T-helper 1 cell treated with Interleukin-12 subunit alpha and Interleukin-12 subunit beta and Interleukin-4 antibody, amounts not matched to agents 30 ng/mL and 1 ng/mL, for 36 hours (primary cell): ENCODE results near the gene NPEPL1. TPM values are rescaled to one million over a fixed set of nuclear protein-coding genes. Genes with fewer than 3 reads are reported as not detected.
"Not testable (repeated sequence)": the region's sequence is repeated elsewhere in the genome, so short reads cannot be mapped to it uniquely, and the experiment has no call there.

Experiments used
- intact Hi-C: fragments of 100-400 bp; cut with micrococcal nuclease; formaldehyde crosslinking; loops from one replicate; pipeline ENCODE4 v1.15.1; 2024
- total RNA-seq: library from RNA; stranded (reverse); gene quantifications from 2 replicates; pipeline ENCODE4 v1.2.3, GENCODE V29; 2022

Gene NPEPL1
- total RNA-seq, 1 donor from 2014 or later, result 27.4 TPM

DNA sequence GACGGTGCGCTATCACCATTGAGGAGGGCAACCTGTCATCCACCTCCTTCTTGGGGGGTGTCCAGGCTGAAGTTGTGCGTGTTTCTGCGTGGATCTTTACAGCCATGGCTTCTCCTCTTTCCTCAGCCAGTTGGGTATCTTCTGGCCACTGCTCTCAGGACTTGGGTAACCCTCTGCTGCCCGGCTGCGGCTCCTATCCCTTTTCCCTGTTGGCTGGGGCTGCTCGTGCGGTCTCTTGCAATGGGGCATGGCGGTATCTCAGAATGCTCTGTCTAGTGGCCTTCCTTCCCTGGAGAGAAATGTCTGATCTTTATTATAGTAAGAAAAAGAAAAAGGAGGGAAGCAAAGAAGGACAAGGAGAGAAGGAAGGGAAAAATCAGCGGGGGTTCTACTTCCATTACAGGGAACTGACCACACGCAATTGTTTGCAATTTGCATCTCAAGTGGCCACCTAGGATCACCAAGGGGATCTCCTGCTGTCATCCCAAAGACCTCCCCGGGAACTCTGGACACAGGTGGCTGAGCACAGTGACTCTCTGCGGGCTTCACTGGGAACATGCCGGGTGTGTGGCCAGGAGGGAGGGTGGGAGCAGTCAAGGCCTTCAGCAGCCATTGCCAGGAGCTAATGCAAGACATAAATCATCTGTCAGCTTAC is 60.8 kb downstream of the NPEPL1 start:
- intact Hi-C loops, result no loop called here

DNA sequence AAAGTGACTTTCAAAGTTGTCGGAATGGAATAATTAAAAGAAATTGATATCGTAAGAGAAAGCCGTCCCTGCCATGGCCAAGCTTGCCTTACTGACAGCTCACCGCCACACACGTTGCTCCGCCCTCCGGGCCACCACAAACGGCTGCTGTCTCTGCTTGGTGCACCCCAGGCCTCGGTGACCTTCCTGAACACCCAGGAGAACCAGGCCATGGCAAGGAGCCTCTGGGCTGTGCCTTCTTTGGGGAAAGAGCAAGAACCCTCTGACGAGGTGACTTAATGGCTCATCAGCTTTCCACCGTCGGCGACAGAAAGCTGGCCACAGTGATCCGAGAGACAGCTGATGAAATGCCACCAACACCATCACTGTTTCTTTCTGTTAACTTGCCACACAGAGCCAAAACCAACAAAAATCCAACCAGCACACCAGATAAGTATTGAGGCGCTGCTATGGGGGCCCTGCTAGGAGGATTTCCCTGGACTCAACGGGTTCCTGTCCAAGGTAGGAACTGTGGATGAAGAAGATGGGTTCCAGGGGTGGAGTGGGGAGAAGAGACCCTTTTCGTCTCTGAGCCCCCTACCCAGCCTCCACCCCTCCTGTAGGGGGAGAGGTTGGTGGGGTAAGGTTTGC is 61.4 kb downstream of the NPEPL1 start:
- intact Hi-C loops, result no loop called here

GRCh38 chr20:58754584-58754983 is 62.0 kb downstream of the NPEPL1 start:
- intact Hi-C loops, result no loop called here

GRCh38 chr20:58755062-58755697 is 62.6 kb downstream of the NPEPL1 start:
- intact Hi-C loops, result no loop called here

DNA sequence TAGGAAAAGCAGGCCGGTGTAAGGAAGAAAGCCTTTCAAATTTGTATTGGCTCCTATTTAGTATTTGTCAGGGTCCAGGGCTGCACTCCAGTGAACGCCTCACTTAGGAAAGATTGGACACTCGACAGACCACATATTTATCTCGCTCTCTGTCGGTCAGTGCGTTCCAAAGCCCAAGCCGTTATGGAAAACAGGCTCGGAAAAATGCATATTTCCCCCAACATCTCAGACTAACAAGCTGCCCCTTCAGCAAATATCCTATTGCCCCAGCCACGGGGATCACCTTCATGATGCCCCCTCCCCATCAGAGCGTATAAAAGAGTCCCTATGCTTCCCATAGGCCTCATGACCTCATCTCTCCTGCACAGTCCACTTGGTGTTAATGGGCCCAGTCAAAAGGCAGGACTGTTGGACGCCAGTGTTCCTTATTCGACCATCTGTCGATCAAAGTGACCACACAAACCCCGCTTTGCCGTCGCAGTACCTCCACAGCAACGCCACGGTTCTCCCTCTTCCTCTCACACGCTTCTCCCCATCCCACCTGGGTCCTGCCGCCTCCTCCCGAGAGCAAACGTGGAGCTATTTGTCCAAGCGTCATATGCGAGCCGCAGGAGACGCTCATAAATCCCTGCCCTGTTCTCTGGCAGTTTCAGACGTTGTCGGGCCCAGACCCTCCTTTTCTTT is 63.3 kb downstream of the NPEPL1 start:
- intact Hi-C loops, result no loop called here

DNA sequence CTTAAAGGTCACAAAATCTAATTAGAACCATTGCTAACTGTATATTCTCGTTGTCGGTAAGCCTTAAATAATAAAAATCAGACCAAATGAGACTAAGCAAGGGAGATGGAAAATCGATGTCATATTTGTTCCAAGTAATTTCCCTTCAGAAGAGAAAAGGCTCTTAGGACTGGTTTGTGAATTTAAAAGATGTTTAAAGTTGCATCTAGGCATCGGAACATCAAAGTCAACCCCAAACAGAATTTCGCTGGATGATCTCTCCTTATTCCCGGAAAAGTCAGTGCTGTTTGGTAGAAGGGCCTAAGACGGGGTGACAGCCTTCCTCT is 63.8 kb downstream of the NPEPL1 start:
- intact Hi-C loops, result no loop called here

- intact Hi-C loops, result not testable (repeated sequence)
These were observed 65.0 kb downstream of the NPEPL1 start for GRCh38 chr20:58757647-58758046.

DNA sequence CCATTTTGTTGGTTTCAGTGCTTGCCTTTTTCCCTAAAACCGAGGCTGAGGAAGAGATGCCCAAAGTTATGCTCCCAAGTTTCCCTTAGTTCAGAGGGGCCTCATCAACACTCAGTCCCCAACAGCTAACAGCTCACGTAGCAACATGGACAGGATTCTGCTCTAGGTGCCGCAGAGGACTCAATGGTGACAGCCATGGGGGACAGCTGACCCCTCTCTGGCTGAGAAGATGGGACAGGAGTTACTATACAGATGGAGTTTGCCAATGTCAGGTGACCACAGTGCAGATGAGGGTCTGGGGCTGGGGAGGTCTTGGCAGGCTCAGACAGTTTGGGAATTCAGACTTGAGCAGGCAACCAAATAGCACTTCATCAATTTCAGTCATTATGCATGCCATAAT is 67.3 kb downstream of the NPEPL1 start:
- intact Hi-C loops, result no loop called here

DNA sequence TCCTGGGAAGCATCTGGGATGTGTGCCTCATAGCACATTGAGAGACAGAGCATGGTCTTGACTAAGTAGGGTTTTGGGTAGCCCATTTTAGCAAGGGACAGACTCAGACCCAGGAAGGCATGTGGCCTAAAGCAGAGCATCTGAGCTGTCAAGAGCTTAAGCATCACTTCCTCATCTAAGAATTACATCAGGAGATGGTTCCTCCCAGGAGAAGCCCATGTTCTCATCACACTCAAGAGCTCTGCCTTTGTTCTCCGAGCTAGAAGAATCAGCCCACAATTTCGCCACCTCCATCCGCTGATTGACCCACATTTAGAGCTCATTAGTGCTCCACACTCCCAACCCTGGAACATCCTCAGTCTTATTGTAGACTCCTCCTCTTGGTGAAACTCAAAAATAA is 68.3 kb downstream of the NPEPL1 start:
- intact Hi-C loops, result no loop called here

GRCh38 chr20:58762120-58762519 is 69.5 kb downstream of the NPEPL1 start:
- intact Hi-C loops, result no loop called here

DNA sequence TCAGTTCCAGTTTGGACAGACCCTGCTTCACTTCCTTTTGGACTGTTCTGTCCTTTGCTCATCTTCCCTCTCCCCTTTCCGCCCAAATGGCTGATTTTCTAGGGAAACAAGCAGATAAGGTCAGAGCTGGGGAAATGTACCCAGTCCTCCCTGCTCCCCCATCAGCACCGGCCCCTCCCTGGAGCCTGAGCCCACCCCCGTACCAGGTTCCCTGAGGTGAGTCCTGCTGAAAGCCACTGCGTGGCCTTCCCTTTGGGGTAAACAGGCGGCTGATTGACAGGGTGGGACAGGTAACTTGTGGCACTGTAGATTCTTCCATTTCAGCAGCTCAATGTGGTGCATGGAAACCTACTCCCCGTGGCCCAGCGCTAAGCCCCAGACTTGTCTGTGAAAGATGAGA is 70.5 kb downstream of the NPEPL1 start:
- intact Hi-C loops, result no loop called here

Other genes starting within 250 kb of the NPEPL1 start
- not detected in 2 replicates for gene APCDD1L, start 177.4 kb upstream of the NPEPL1 start, total RNA-seq
- 138 and 140 TPM in 2 replicates for gene STX16, start 41.5 kb upstream of the NPEPL1 start, total RNA-seq
- 1.3 and 1.4 TPM in 2 replicates for gene GNAS-AS1, start 158.1 kb downstream of the NPEPL1 start, total RNA-seq
- 649 and 675 TPM in 2 replicates for gene GNAS, start 159.9 kb downstream of the NPEPL1 start, total RNA-seq